WTC11 (cell line): Measurements from ENCODE around the gene TCF3. TPM values are rescaled to one million over a fixed set of nuclear protein-coding genes. Genes with fewer than 3 reads are reported as not detected.

Experiments
- ATAC-seq: fragments of 200-7000 bp; cut with Tn5 transposase; 2 replicates; pipeline ENCODE4 v1.10.0; 2021; ENCODE audit warnings: mild to moderate bottlenecking, moderate library complexity
- CTCF ChIA-PET: fragments of 300-600 bp; sonication (Branson Sonifier 250); formaldehyde crosslinking; loops from one replicate; lab custom pipeline; 2021; ENCODE audit warnings: antibody characterized with exemption; lab: Charles Lee
- POLR2A ChIA-PET: fragments of 350-600 bp; sonication (Branson Sonifier 250); formaldehyde crosslinking; loops from one replicate; lab custom pipeline; 2021; ENCODE audit warnings: antibody characterized with exemption; lab: Charles Lee
- DNase-seq: peaks from one replicate; pipeline ENCODE4 v3.0.0; 2021; ENCODE audit warnings: low spot score
- H3K27ac Mint-ChIP-seq: 2 replicates; pipeline ENCODE4 v1.8.0; 2021; ENCODE audit warnings: mixed read lengths
- H3K27me3 Mint-ChIP-seq: 2 replicates; pipeline ENCODE4 v1.8.0; 2021; ENCODE audit warnings: low read depth, mild to moderate bottlenecking, moderate library complexity, mixed read lengths
- H3K36me3 Mint-ChIP-seq: 2 replicates; pipeline ENCODE4 v1.8.0; 2021; ENCODE audit warnings: mixed read lengths
- H3K4me1 Mint-ChIP-seq: 2 replicates; pipeline ENCODE4 v1.8.0; 2022; ENCODE audit warnings: mixed read lengths
- H3K4me3 Mint-ChIP-seq: 2 replicates; pipeline ENCODE4 v1.8.0; 2021; ENCODE audit warnings: mild to moderate bottlenecking, moderate library complexity, mixed read lengths
- H3K9me3 Mint-ChIP-seq: 2 replicates; pipeline ENCODE4 v1.8.0; 2021; ENCODE audit warnings: mixed read lengths
- ATF2 ChIP-seq: sonication (generic); formaldehyde crosslinking; IDR thresholded peaks from 2 replicates; pipeline ENCODE4 v1.8.1; 2022; ENCODE audit warnings: low read depth, missing genetic modification reagents, borderline replicate concordance
- ATF6 ChIP-seq: sonication (generic); formaldehyde crosslinking; IDR thresholded peaks from 2 replicates; pipeline ENCODE4 v1.8.1; 2023; ENCODE audit warnings: mild to moderate bottlenecking, missing genetic modification reagents
- ESRRA ChIP-seq: sonication (generic); formaldehyde crosslinking; IDR thresholded peaks from 2 replicates; pipeline ENCODE4 v1.8.1; 2022; ENCODE audit warnings: mild to moderate bottlenecking, missing genetic modification reagents, borderline replicate concordance
- FOXP1 ChIP-seq: sonication (generic); formaldehyde crosslinking; IDR thresholded peaks from 2 replicates; pipeline ENCODE4 v1.8.0; 2022; ENCODE audit warnings: missing genetic modification reagents, mild to moderate bottlenecking, moderate library complexity, borderline replicate concordance
- GABPB1 ChIP-seq: sonication (generic); formaldehyde crosslinking; IDR thresholded peaks from 2 replicates; pipeline ENCODE4 v1.8.1; 2023; ENCODE audit warnings: mild to moderate bottlenecking, missing genetic modification reagents
- HMGA2 ChIP-seq: fragments of 250-450 bp; sonication (Bioruptor Pico); IDR thresholded peaks from 2 replicates; pipeline ENCODE4 v1.4.0; 2021; ENCODE audit warnings: mild to moderate bottlenecking, moderate library complexity
- NR1H2 ChIP-seq: sonication (generic); formaldehyde crosslinking; IDR thresholded peaks from 2 replicates; pipeline ENCODE4 v1.9.0; 2021; ENCODE audit warnings: mild to moderate bottlenecking, moderate library complexity, missing genetic modification reagents
- RORB ChIP-seq: fragments of 250-450 bp; sonication (Bioruptor Pico); IDR thresholded peaks from 2 replicates; pipeline ENCODE4 v1.9.0; 2021; ENCODE audit warnings: mild to moderate bottlenecking
- ZMAT4 ChIP-seq: fragments of 250-450 bp; sonication (Bioruptor Pico); IDR thresholded peaks from 2 replicates; pipeline ENCODE4 v1.9.0; 2021; ENCODE audit warnings: mild to moderate bottlenecking
- ZNF263 ChIP-seq: sonication (generic); formaldehyde crosslinking; IDR thresholded peaks from 2 replicates; pipeline ENCODE4 v1.8.1; 2022; ENCODE audit warnings: low read depth, mild to moderate bottlenecking, moderate library complexity, missing genetic modification reagents
- total RNA-seq: library from RNA; stranded (reverse); gene quantifications from 3 replicates; pipeline ENCODE4 v1.2.3, GENCODE V29; 2021
- TF ChIP-seq, protein P1 (sequence below): fragments of 250-450 bp; sonication (Bioruptor Pico); conservative IDR thresholded peaks from 2 replicates; pipeline ENCODE4 v1.9.0; 2021; ENCODE audit warnings: mild to moderate bottlenecking
- TF ChIP-seq, protein P2 (sequence below): sonication (generic); formaldehyde crosslinking; IDR thresholded peaks from 2 replicates; pipeline ENCODE4 v1.8.1; 2022; ENCODE audit warnings: mild to moderate bottlenecking, missing genetic modification reagents, moderate library complexity, borderline replicate concordance
- TF ChIP-seq, protein P3 (sequence below): sonication (generic); formaldehyde crosslinking; IDR thresholded peaks from 2 replicates; pipeline ENCODE4 v1.8.1; 2022; ENCODE audit warnings: missing genetic modification reagents, borderline replicate concordance
- TF ChIP-seq, protein P4 (sequence below): fragments of 250-450 bp; sonication (Bioruptor Pico); IDR thresholded peaks from 2 replicates; pipeline ENCODE4 v1.9.0; 2021; ENCODE audit warnings: moderate library complexity, mild to moderate bottlenecking, inconsistent platforms, borderline replicate concordance
- TF ChIP-seq, protein P5 (sequence below): sonication (generic); formaldehyde crosslinking; IDR thresholded peaks from 2 replicates; pipeline ENCODE4 v1.8.0; 2022; ENCODE audit warnings: mild to moderate bottlenecking, missing genetic modification reagents

The TCF3 gene
- total RNA-seq, 1 experiment from 2014 or later = 324 TPM

DNA sequence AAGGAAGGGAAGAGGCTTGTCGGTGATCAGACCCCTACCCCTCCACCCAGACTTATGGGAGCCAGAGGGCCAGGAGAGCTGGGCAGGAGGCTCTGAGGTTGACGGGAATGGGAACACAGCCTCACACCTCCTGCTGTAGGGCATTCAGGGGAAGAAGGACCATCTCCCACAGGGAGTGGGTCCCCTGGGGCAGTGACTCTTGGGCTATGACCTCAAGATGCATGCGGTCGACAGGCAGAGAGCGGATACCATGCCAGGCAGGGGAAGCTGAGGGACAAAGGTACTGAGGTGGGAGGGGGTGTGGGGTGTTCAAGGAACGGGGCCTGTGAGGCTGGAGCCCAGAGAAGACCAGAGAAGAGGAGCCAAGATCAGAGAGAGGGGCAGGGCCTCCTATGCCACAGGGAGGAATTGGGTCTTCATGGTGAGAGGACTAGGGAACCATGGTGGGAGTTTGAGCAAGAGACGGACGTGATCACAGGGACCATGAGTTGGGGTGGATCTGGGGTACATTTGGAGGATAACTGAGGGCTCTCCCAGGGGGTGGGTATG is 4.6 kb upstream of the TCF3 start:
- Mint-ChIP-seq H3K36me3 (peaks cover 3% of the 10 kb centered on the region; the same call in 1 of the 2 replicates), H3K27ac (no peak overlapping the region), H3K9me3 (peaks cover 7% of the 10 kb centered on the region), H3K27me3 (peaks cover 8% of the 10 kb centered on the region), H3K4me1 (no peaks in the 10 kb centered on the region), H3K4me3 (no peak overlapping the region)
- ChIA-PET CTCF (interaction anchor here (1.1 kb wide), 1 partner anchor 169 kb away, joined by 3 read pairs; no protein-coding TSS in a partner anchor), POLR2A (no interaction called here)
- DNase-seq (no peak), ATAC-seq (no peak)
- TF ChIP-seq, protein P1, sequence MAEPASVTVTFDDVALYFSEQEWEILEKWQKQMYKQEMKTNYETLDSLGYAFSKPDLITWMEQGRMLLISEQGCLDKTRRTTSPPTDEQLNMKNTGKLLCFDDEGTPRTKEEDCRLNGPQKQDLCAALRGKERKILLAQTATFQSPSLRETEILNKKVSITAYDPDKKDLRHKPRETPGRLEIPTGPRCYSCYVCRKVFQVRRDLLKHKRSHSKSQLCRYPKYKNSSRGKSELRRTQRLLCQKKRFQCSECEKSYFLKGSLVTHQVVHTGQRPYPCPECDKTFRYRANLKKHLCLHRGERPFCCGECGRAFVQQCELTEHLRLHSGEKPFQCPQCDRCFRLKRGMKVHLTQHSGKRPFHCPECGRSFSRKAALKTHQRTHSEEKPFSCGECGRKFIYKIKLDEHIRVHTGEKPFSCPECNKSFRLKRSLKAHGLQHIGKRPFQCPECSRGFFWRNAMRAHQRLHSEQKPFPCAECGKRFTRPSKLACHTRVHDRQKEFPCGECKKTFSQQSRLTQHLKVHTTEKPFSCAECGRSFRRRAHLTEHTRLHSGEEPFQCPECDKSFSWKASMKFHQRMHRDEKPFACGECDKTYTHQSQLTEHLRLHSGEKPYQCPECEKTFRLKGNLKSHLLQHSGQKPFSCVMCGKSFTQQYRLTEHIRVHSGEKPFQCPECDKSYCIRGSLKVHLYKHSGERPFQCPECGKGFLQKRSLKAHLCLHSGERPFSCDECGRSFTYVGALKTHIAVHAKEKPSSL = no peak
- TF ChIP-seq FOXP1 (no peak), HMGA2 (CRISPR knock-in tag) (no peak), ZNF263 (CRISPR knock-in tag) (no peak), GABPB1 (no peak), ZMAT4 (CRISPR knock-in tag) (no peak), ATF2 (CRISPR knock-in tag) (no peak), ESRRA (CRISPR knock-in tag) (no peak), RORB (CRISPR knock-in tag) (no peak), NR1H2 (CRISPR knock-in tag) (no peak), ATF6 (CRISPR knock-in tag) (no peak)
- TF ChIP-seq, protein P2, sequence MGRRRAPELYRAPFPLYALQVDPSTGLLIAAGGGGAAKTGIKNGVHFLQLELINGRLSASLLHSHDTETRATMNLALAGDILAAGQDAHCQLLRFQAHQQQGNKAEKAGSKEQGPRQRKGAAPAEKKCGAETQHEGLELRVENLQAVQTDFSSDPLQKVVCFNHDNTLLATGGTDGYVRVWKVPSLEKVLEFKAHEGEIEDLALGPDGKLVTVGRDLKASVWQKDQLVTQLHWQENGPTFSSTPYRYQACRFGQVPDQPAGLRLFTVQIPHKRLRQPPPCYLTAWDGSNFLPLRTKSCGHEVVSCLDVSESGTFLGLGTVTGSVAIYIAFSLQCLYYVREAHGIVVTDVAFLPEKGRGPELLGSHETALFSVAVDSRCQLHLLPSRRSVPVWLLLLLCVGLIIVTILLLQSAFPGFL = no peak
- TF ChIP-seq, protein P3, sequence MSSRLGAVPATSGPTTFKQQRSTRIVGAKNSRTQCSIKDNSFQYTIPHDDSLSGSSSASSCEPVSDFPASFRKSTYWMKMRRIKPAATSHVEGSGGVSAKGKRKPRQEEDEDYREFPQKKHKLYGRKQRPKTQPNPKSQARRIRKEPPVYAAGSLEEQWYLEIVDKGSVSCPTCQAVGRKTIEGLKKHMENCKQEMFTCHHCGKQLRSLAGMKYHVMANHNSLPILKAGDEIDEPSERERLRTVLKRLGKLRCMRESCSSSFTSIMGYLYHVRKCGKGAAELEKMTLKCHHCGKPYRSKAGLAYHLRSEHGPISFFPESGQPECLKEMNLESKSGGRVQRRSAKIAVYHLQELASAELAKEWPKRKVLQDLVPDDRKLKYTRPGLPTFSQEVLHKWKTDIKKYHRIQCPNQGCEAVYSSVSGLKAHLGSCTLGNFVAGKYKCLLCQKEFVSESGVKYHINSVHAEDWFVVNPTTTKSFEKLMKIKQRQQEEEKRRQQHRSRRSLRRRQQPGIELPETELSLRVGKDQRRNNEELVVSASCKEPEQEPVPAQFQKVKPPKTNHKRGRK = no peak
- TF ChIP-seq, protein P4, sequence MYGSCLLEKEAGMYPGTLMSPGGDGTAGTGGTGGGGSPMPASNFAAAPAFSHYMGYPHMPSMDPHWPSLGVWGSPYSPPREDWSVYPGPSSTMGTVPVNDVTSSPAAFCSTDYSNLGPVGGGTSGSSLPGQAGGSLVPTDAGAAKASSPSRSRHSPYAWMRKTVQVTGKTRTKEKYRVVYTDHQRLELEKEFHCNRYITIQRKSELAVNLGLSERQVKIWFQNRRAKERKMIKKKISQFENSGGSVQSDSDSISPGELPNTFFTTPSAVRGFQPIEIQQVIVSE (CRISPR knock-in tag) = no peak
- TF ChIP-seq, protein P5, sequence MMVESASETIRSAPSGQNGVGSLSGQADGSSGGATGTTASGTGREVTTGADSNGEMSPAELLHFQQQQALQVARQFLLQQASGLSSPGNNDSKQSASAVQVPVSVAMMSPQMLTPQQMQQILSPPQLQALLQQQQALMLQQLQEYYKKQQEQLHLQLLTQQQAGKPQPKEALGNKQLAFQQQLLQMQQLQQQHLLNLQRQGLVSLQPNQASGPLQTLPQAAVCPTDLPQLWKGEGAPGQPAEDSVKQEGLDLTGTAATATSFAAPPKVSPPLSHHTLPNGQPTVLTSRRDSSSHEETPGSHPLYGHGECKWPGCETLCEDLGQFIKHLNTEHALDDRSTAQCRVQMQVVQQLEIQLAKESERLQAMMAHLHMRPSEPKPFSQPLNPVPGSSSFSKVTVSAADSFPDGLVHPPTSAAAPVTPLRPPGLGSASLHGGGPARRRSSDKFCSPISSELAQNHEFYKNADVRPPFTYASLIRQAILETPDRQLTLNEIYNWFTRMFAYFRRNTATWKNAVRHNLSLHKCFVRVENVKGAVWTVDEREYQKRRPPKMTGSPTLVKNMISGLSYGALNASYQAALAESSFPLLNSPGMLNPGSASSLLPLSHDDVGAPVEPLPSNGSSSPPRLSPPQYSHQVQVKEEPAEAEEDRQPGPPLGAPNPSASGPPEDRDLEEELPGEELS (CRISPR knock-in tag) = no peak
